A673 (cell line): ENCODE measurements around the gene UNC13D.
"Not testable (repeated sequence)": the region's sequence is repeated elsewhere in the genome, so short reads cannot be mapped to it uniquely, and the experiment has no call there.

ENCODE experiments used
- EZH2 ChIP-seq: fragments of 200-600 bp; sonication (generic); IDR thresholded peaks from 2 replicates; pipeline ENCODE4 v1.6.1; 2017; ENCODE audit warnings: borderline replicate concordance, low read depth, mild to moderate bottlenecking, mixed read lengths, antibody characterized with exemption, low read length; ENCODE audit not compliant: poor library complexity, severe bottlenecking
- TF ChIP-seq, protein P1 (sequence below): fragments of 300-800, 200-600 bp; sonication (generic); conservative IDR thresholded peaks from 2 replicates; pipeline ENCODE4 v1.5.1; 2017; ENCODE audit warnings: low read depth, mild to moderate bottlenecking, antibody characterized with exemption, low read length, moderate library complexity, mixed read lengths

DNA sequence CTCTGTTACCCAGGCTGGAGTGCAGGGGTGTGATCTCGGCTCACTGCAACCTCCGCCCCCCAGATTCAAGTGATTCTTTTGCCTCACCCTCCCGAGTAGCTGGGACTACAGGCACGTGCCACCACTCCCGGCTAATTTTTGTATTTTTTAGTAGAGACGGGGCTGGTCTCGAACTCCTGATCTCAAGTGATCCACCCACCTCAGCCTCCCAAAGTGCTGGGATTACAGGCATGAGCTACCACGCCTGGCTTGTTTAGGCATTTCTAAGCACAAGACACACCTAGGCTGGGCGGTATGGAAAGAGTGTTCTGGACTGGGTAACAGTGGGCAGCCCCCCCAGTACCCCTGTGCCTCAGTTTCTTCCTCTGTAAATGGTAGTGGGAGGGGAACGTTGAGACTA is 26.0 kb upstream of the UNC13D start:
- TF ChIP-seq, protein P1, sequence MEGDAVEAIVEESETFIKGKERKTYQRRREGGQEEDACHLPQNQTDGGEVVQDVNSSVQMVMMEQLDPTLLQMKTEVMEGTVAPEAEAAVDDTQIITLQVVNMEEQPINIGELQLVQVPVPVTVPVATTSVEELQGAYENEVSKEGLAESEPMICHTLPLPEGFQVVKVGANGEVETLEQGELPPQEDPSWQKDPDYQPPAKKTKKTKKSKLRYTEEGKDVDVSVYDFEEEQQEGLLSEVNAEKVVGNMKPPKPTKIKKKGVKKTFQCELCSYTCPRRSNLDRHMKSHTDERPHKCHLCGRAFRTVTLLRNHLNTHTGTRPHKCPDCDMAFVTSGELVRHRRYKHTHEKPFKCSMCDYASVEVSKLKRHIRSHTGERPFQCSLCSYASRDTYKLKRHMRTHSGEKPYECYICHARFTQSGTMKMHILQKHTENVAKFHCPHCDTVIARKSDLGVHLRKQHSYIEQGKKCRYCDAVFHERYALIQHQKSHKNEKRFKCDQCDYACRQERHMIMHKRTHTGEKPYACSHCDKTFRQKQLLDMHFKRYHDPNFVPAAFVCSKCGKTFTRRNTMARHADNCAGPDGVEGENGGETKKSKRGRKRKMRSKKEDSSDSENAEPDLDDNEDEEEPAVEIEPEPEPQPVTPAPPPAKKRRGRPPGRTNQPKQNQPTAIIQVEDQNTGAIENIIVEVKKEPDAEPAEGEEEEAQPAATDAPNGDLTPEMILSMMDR = not testable (repeated sequence)
- not testable (repeated sequence) for TF ChIP-seq EZH2
